HCT116 (cell line): Measurements from ENCODE around the gene TNIP3. TPM values are rescaled to one million over a fixed set of nuclear protein-coding genes. Genes with fewer than 3 reads are reported as not detected.

ENCODE experiments used
- ATAC-seq: fragments of 200-7000 bp; cut with Tn5 transposase; 2 replicates; pipeline ENCODE4 v1.9.1; 2020; ENCODE audit warnings: mild to moderate bottlenecking, moderate library complexity
- BruUV-seq: library from RNA; stranded (reverse); fragments of 400-500 nt; replicated peaks from 2 replicates; lab custom pipeline; 2021; lab: Mats Ljungman, UMichigan
- CTCF ChIA-PET: fragments of 300-600 bp; sonication (Branson Sonifier 250); formaldehyde crosslinking; loops from one replicate; lab custom pipeline; 2021; ENCODE audit warnings: antibody characterized with exemption; lab: Charles Lee
- POLR2A ChIA-PET: fragments of 300-600, 350-600 bp; sonication (Branson Sonifier 250); formaldehyde crosslinking; loops from one replicate; lab custom pipeline; 2021; ENCODE audit warnings: antibody characterized with exemption; lab: Charles Lee
- RAD21 ChIA-PET, 2 experiments: fragments of 300-600 bp; sonication (Branson Sonifier 250); formaldehyde crosslinking; loops; one replicate each; lab custom pipeline; 2023; ENCODE audit warnings: low total read pairs in 2 of 2; ENCODE audit not compliant: uncharacterized antibody in 2 of 2, unreplicated experiment in 2 of 2, low non-redundant PET in 1 of 2; lab: Charles Lee
- DNase-seq: peaks from one replicate; pipeline ENCODE4 v3.0.0-alpha.2; 2010; ENCODE audit warnings: low read depth, low spot score
- H2AFZ ChIP-seq: fragments of 200-600 bp; shearing (Covaris generic), sonication (generic); 2 replicates; pipeline ENCODE4 v1.6.1; 2017; ENCODE audit warnings: low read depth, mixed run types, mixed read lengths, antibody characterized with exemption, low read length; ENCODE audit not compliant: poor library complexity, severe bottlenecking
- H3K27ac ChIP-seq: 2 replicates; pipeline ENCODE4 v1.5.1; 2012; ENCODE audit warnings: low read depth, low read length
- H3K27me3 ChIP-seq: fragments of 200-600 bp; sonication (generic); 2 replicates; pipeline ENCODE4 v1.6.1; 2016; ENCODE audit warnings: mixed run types, low read length, mixed read lengths; ENCODE audit not compliant: insufficient read depth
- H3K36me3 ChIP-seq, 2 experiments: fragments of 200-500 bp in 1 of 2; fragments of 200-600 bp in 1 of 2; sonication (Bioruptor generic) in 1 of 2; sonication (generic) in 1 of 2; 2 replicates each; pipeline versions ENCODE4 v1.5.1 to v1.6.1; 2014 to 2016; ENCODE audit warnings: low read length in 2 of 2, inconsistent platforms in 1 of 2, mixed read lengths in 1 of 2, mixed run types in 1 of 2; ENCODE audit not compliant: insufficient read depth in 2 of 2, control insufficient read depth in 1 of 2
- H3K4me1 ChIP-seq, 2 experiments: fragments of 200-600 bp in 1 of 2; sonication (generic) in 1 of 2; 2 replicates each; pipeline versions ENCODE4 v1.5.1 to v1.6.1; 2012 to 2017; ENCODE audit warnings: low read length in 2 of 2, inconsistent platforms in 1 of 2, mild to moderate bottlenecking in 1 of 2, mixed read lengths in 1 of 2, mixed run types in 1 of 2, moderate library complexity in 1 of 2; ENCODE audit not compliant: insufficient read depth in 2 of 2, control insufficient read depth in 1 of 2
- H3K4me2 ChIP-seq: fragments of 200-600 bp; sonication (generic); 2 replicates; pipeline ENCODE4 v1.6.1; 2017; ENCODE audit warnings: mixed run types, low read length, mixed read lengths
- H3K4me3 ChIP-seq, 2 experiments: fragments of 200-600 bp in 1 of 2; sonication (generic) in 1 of 2; replicated peaks in 1 of 2; 2 replicates each; pipeline ENCODE4 v1.5.1; 2011 to 2016; ENCODE audit warnings: low read length in 2 of 2, control low read depth in 1 of 2, low read depth in 1 of 2, mild to moderate bottlenecking in 1 of 2, mixed read lengths in 1 of 2, mixed run types in 1 of 2
- H3K79me2 ChIP-seq: fragments of 200-600 bp; sonication (generic); 2 replicates; pipeline ENCODE4 v1.6.1; 2017; ENCODE audit warnings: mild to moderate bottlenecking, mixed run types, low read length, moderate library complexity, mixed read lengths; ENCODE audit not compliant: insufficient read depth
- H3K9ac ChIP-seq: fragments of 200-600 bp; sonication (generic); 2 replicates; pipeline ENCODE4 v1.6.1; 2016; ENCODE audit warnings: low read length, mixed read lengths
- H3K9me2 ChIP-seq: fragments of 200-600 bp; sonication (generic), shearing (Covaris generic); 2 replicates; pipeline ENCODE4 v1.6.1; 2017; ENCODE audit warnings: mixed run types, mild to moderate bottlenecking, moderate library complexity; ENCODE audit not compliant: insufficient read depth
- H3K9me3 ChIP-seq, 2 experiments: fragments of 200-500 bp in 1 of 2; fragments of 200-600 bp in 1 of 2; sonication (Bioruptor generic) in 1 of 2; sonication (generic) in 1 of 2; 2 replicates each; pipeline ENCODE4 v1.6.1; 2014 to 2017; ENCODE audit warnings: low read length in 2 of 2, mixed read lengths in 2 of 2, inconsistent platforms in 1 of 2, low read depth in 1 of 2, mild to moderate bottlenecking in 1 of 2, mixed run types in 1 of 2, moderate library complexity in 1 of 2; ENCODE audit not compliant: control insufficient read depth in 1 of 2, insufficient read depth in 1 of 2
- H4K20me1 ChIP-seq: fragments of 200-600 bp; sonication (generic), shearing (Covaris generic); 2 replicates; pipeline ENCODE4 v1.6.1; 2017; ENCODE audit warnings: mixed run types, mild to moderate bottlenecking, moderate library complexity; ENCODE audit not compliant: insufficient read depth
- CBX3 ChIP-seq: IDR thresholded peaks from 2 replicates; pipeline ENCODE4 v1.6.1; 2012; ENCODE audit warnings: low read depth
- CEBPB ChIP-seq: IDR thresholded peaks from 2 replicates; pipeline ENCODE4 v1.6.1; 2012; ENCODE audit warnings: low read depth
- ELF1 ChIP-seq: IDR thresholded peaks from 2 replicates; pipeline ENCODE4 v1.6.1; 2012; ENCODE audit warnings: low read depth, borderline replicate concordance
- EZH2 ChIP-seq: fragments of 200-600 bp; sonication (generic); IDR thresholded peaks from 2 replicates; pipeline ENCODE4 v1.6.1; 2017; ENCODE audit warnings: antibody characterized with exemption, mixed run types
- EZH2phosphoT487 ChIP-seq: fragments of 200-600 bp; IDR thresholded peaks from 2 replicates; pipeline ENCODE4 v1.6.1; 2018; ENCODE audit warnings: antibody characterized with exemption, borderline replicate concordance
- JUND ChIP-seq: IDR thresholded peaks from 2 replicates; pipeline ENCODE4 v1.6.1; 2012
- POLR2A ChIP-seq: IDR thresholded peaks from 2 replicates; pipeline ENCODE4 v1.7.0; 2011; ENCODE audit warnings: borderline replicate concordance; ENCODE audit not compliant: insufficient read depth, insufficient read length; ENCODE audit errors: extremely low read depth
- RAD21 ChIP-seq: IDR thresholded peaks from 2 replicates; pipeline ENCODE4 v1.6.1; 2012; ENCODE audit warnings: low read depth, mild to moderate bottlenecking
- SIN3A ChIP-seq: IDR thresholded peaks from 2 replicates; pipeline ENCODE4 v1.6.1; 2012; ENCODE audit warnings: low read depth
- SRF ChIP-seq: IDR thresholded peaks from 2 replicates; pipeline ENCODE4 v1.6.1; 2012; ENCODE audit warnings: low read depth
- YY1 ChIP-seq: IDR thresholded peaks from 2 replicates; pipeline ENCODE4 v1.6.1; 2011; ENCODE audit warnings: low read length, low read depth, moderate library complexity, mild to moderate bottlenecking; ENCODE audit not compliant: insufficient replicate concordance; ENCODE audit errors: extremely low read depth
- ZFX ChIP-seq: fragments of 450-650 bp; IDR thresholded peaks from 2 replicates; pipeline ENCODE4 v1.6.1; 2017
- ZNF274 ChIP-seq: fragments of 200-500 bp; sonication (Bioruptor generic); IDR thresholded peaks from 2 replicates; pipeline ENCODE4 v1.6.1; 2014; ENCODE audit warnings: mild to moderate bottlenecking, low read depth, low read length, inconsistent platforms
- intact Hi-C: fragments of 100-400 bp; cut with micrococcal nuclease; formaldehyde crosslinking; loops from 2 replicates; pipeline ENCODE4 v1.10.0; 2022
- total RNA-seq: library from RNA; stranded (reverse); gene quantifications from one replicate; pipeline ENCODE4 v1.2.1, GENCODE V29; 2021; ENCODE audit not compliant: unreplicated experiment
- TF ChIP-seq, protein P1 (sequence below): IDR thresholded peaks from 2 replicates; pipeline ENCODE4 v1.6.1; 2012
- TF ChIP-seq, protein P2 (sequence below): IDR thresholded peaks from 2 replicates; pipeline ENCODE4 v1.6.1; 2012; ENCODE audit warnings: low read depth

The TNIP3 gene
- total RNA-seq, 1 experiment from 2014 or later = not detected

- Histone ChIP-seq H3K36me3 (no peaks in the 10 kb centered on the region), H3K27me3 (no peaks in the 10 kb centered on the region), H3K4me2 (no peak overlapping the region), H3K4me1 (no peaks in the 10 kb centered on the region), H2AFZ (no peak overlapping the region), H3K4me3 (no peak overlapping the region), H3K27ac (no peak overlapping the region), H3K9ac (no peak overlapping the region), H3K9me3 (no peaks in the 10 kb centered on the region), H4K20me1 (no peaks in the 10 kb centered on the region), H3K79me2 (no peaks in the 10 kb centered on the region), H3K9me2 (no peaks in the 10 kb centered on the region)
- no TSS peak for BruUV-seq
- intact Hi-C loops = no loop called here
- no peak for DNase-seq
- TF ChIP-seq CBX3 (no peak), RAD21 (no peak), ZNF274 (no peak), ELF1 (0 out of 2 replicates have a peak, but pooled peaks have one; percentile 4), JUND (no peak), YY1 (no peak), EZH2phosphoT487 (no peak), POLR2A (no peak)
- no peak for ATAC-seq
- ChIA-PET RAD21 (no interaction called here), POLR2A (no interaction called here), CTCF (interaction anchor here (1.7 kb wide), 1 partner anchor 10 kb away, joined by 5 read pairs; no protein-coding TSS in a partner anchor)
These were observed 18.2 kb upstream of the TNIP3 start for GRCh38 chr4:121182296-121182695.

- no peak for TF ChIP-seq ZFX
- no peak for TF ChIP-seq CEBPB
- TF ChIP-seq EZH2 = no peak
- TF ChIP-seq, protein P1, sequence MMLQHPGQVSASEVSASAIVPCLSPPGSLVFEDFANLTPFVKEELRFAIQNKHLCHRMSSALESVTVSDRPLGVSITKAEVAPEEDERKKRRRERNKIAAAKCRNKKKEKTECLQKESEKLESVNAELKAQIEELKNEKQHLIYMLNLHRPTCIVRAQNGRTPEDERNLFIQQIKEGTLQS = no peak
- no peak for TF ChIP-seq SIN3A
- TF ChIP-seq, protein P2, sequence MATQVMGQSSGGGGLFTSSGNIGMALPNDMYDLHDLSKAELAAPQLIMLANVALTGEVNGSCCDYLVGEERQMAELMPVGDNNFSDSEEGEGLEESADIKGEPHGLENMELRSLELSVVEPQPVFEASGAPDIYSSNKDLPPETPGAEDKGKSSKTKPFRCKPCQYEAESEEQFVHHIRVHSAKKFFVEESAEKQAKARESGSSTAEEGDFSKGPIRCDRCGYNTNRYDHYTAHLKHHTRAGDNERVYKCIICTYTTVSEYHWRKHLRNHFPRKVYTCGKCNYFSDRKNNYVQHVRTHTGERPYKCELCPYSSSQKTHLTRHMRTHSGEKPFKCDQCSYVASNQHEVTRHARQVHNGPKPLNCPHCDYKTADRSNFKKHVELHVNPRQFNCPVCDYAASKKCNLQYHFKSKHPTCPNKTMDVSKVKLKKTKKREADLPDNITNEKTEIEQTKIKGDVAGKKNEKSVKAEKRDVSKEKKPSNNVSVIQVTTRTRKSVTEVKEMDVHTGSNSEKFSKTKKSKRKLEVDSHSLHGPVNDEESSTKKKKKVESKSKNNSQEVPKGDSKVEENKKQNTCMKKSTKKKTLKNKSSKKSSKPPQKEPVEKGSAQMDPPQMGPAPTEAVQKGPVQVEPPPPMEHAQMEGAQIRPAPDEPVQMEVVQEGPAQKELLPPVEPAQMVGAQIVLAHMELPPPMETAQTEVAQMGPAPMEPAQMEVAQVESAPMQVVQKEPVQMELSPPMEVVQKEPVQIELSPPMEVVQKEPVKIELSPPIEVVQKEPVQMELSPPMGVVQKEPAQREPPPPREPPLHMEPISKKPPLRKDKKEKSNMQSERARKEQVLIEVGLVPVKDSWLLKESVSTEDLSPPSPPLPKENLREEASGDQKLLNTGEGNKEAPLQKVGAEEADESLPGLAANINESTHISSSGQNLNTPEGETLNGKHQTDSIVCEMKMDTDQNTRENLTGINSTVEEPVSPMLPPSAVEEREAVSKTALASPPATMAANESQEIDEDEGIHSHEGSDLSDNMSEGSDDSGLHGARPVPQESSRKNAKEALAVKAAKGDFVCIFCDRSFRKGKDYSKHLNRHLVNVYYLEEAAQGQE = no peak
- no peak for TF ChIP-seq SRF
- no peak for TF ChIP-seq POLR2A
- TF ChIP-seq YY1 = no peak
- no TSS peak for BruUV-seq
- RAD21 ChIA-PET = no interaction called here
- DNase-seq (no peak), ATAC-seq (no peak)
- Histone ChIP-seq H4K20me1 (no peaks in the 10 kb centered on the region), H3K4me3 (no peak overlapping the region), H3K9me3 (no peaks in the 10 kb centered on the region), H3K4me2 (no peak overlapping the region), H3K4me1 (no peaks in the 10 kb centered on the region), H3K36me3 (no peaks in the 10 kb centered on the region), H3K27me3 (no peaks in the 10 kb centered on the region), H3K9me2 (no peaks in the 10 kb centered on the region), H3K79me2 (no peaks in the 10 kb centered on the region), H2AFZ (no peak overlapping the region), H3K9ac (no peak overlapping the region), H3K27ac (no peak overlapping the region)
- POLR2A ChIA-PET = no interaction called here
- CTCF ChIA-PET = no interaction called here
- intact Hi-C loops = no loop called here
These were observed 17.4 kb upstream of the TNIP3 start for GRCh38 chr4:121181493-121181892.
